COLO829 (cell line): ENCODE data around the gene GOLGA5.
"Not testable (repeated sequence)": the region's sequence is repeated elsewhere in the genome, so short reads cannot be mapped to it uniquely, and the experiment has no call there.

Experiments
- DNase-seq: peaks from one replicate; pipeline ENCODE4 v3.0.0; 2012; ENCODE audit warnings: low spot score

The GOLGA5 gene

GRCh38 chr14:92832137-92832700, 38.1 kb downstream of the GOLGA5 start:
- no peak for DNase-seq

DNA sequence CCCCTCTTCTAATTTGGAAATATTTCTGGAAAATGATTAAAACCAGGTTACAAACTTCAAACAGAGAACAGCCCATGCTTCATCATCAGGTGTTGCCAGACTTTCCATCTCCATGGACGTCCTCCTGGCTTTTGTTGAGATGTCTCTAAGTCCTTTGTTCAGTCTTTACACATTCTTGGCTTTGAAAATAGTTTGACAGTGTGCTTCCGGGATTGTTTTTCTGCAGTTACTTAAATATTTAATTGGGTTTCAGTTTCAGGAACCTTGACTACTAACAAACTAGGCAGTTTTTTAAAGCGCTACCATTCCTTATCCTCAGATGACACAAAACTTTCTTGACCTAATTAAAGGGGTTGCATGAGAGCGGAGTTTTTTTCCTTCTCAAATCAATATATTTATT, 47.8 kb downstream of the GOLGA5 start:
- DNase-seq = no peak

GRCh38 chr14:92844204-92844603, 50.1 kb downstream of the GOLGA5 start:
- no peak for DNase-seq

GRCh38 chr14:92846162-92846897, 52.2 kb downstream of the GOLGA5 start:
- DNase-seq = peak; percentile 62

- DNase-seq = no peak
Observed at GRCh38 chr14:92847278-92847677, 53.2 kb downstream of the GOLGA5 start.

- no peak for DNase-seq
Observed at GRCh38 chr14:92847749-92848148, 53.6 kb downstream of the GOLGA5 start.

DNA sequence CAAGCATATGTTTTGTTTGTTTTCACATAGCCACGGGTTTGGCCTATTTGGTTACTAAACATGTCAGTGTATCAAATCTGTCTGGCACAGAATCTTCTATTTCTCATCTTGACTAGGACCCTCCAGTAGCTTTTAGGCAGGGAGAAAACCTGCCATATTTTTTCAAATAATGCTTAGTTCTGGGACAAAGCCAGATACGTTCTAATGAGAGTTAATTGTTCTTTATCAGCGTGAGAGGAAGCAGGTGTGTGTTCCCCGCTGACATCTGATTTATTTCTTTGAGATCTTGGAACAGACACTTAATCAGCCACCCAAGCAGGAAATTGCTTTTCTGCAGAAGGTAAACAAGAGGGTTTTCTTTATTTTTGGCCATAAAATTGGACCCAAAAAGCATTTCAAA, 54.8 kb downstream of the GOLGA5 start:
- DNase-seq = no peak

GRCh38 chr14:92850492-92850891, 56.4 kb downstream of the GOLGA5 start:
- no peak for DNase-seq

DNA sequence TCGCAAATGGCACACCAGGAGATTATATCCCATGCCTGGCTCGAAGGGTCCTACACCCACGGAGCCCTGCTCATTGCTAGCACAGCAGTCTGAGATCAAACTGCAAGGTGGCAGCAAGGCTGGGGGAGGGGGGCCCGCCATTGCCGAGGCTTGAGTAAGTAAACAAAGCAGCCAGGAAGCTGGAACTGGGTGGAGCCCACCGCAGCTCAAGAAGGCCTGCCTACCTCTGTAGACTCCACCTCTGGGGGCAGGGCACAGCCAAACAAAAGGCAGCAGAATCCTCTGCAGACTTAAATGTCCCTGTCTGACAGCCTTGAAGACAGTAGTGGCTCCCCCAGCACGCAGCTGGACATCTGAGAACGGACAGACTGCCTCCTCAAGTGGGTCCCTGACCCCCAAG, 59.0 kb downstream of the GOLGA5 start:
- DNase-seq = not testable (repeated sequence)

DNA sequence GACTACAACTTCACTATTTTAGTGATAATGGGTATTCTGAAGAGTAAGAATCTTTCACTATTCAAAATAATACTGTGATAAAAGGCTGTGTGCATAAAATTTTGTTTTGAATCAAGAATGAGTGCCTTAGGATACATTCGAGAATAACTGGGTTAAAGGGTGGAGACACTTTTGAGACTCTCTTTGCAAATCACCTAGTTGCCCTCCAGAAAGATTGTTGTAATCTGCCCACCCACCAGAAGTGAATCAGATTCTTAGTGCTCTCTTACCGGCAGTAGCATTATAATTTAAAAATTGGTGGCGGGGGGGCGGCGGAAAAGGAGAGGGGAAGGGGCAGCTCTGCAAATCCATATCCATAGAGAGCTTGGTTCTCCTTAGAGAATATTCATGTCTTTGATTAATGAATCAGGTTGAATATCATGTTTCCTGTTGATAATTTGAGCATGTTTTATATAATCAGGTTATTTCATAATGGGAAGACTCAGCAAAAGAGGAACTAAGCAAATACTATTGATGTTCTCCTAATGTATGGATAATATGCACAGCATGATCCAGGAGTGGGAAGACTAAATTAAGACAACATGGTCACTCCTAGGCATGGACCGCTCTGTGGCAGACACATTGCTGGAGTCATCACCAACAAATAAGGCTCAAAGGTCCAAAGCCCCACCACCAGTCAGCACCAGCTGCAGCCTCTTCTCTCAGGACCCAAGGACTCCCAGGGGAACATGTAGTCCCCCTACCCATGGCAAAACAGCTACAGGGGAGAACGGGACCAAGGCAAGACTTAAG, 66.1 kb downstream of the GOLGA5 start:
- no peak for DNase-seq

- no peak for DNase-seq
Observed at GRCh38 chr14:92861856-92862745, 68.0 kb downstream of the GOLGA5 start.

DNA sequence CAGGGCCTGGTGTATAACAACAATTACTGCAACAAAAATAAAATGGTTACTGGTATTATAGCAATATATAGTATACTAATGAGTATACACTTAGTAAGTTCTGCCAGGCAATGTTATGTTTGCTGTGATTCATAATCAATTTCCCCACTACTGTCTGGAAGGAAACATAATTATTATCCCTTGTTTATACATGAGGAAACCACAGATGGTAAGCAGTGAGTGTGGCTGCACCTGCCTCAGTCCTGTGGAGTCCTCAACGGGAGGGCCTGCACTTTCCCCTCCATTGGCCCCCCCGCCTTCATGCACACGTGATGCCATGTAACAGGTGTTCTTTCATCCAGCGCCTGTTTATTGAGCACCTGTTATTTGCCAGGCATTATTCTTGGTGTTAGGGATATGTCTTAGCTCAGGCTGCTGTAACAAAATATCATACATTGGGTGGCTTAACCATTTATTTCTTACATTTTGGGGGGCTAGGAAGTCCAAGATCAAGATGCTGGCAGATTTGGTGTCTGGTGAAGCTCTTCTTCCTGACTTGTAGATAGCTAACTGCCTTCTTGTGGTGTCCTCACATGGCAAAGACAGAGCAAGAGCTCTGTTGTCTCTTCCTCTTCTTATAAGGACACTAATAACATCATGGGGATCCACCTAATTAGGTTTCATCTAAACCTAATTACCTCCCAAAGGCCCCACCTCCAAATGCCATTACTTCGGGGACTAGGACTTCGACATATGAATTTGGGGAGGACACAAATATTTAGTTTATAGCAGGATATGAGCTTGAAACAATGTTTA, 69.4 kb downstream of the GOLGA5 start:
- DNase-seq = no peak

DNA sequence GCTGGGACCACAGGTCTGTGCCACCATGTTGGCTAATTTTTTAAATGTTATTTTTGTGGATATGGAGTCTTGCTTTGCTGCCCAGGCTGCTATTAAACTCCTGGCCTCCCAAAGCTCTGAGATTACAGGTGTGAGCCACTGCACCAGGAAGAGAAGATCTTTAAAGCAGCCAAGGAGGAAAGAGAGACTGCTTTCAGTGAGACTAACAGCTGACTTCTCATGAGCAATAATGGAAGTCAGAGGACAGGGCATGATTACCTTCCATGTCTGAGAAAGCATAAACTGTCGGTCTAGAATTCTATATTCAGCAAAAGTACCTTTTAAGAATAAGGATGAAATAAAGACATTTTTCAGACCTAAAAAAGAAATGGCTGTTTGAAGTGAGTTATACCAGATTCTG, 71.6 kb downstream of the GOLGA5 start:
- no peak for DNase-seq

DNA sequence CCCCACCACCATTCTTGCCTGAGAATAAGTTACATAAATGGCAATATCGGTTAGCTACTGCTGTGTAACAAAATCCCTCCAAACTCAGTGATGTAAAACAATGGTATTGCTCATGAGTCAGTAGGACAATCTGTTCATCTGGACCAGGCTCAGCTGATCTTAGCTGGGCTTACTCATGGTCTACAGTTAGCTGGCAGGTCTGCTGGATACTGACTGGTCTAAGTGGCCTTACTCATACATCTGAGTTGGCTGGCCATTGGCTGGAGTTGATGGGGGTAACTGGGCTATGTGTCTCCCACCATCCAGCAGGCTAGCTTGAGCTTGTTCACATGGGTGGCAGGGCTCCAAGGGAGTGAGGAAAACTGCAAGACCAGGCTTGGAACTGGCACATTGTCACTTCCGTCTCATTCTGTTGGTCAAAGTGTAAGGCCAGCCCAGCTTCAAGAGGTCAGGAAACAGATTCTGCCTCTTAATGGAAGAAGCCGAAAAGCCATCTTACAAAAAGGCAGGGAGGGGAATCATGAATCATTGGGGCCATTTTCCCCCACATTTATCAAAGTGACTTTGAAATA, 72.2 kb downstream of the GOLGA5 start:
- no peak for DNase-seq

DNA sequence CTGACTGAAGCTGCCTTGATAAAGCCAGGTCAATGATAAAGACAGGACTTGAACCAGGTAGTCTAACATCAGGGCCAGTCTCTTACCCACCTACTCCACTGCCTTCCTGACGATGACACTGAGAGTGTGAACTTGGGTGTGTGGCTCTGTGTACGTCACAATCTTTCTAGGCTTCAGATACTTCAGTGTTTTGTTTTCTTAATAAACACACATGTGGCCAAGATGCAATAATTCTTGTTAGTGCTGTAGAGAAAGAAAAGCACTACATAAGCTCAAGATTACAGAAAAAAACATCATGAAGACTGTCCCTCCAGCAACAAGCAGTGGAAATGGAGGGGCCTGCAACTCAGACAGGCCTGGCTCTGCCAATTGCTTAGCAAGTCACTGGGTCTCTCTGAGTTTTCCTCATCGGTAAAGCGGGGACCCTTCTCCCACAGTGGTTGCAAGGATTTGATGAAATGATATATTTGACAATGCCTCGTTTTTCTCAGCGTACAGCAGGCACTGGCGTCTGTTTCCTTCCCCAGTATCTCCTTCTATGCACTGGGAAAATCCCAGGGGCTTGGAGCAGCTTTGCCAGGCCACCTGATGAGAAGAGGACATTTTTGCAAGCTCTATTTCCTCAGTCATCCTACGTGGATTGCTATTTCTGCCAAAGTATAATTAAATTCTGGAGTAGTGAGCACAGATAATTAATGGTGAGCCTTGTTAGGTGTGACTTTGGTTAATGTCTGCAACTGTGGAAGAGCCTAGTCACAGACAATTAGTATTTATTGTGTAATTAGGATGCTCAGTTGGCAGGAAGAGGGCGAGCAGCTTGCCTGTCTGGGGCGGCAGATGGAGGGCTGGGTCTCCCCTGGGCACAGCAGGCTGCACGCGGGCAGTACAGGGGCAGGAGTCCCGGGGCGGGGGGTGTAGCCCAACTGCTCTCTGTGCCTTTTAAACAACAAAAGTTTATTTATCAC, 73.1 kb downstream of the GOLGA5 start:
- DNase-seq = no peak

- DNase-seq = no peak
Observed at GRCh38 chr14:92874962-92875661, 81.0 kb downstream of the GOLGA5 start.

DNA sequence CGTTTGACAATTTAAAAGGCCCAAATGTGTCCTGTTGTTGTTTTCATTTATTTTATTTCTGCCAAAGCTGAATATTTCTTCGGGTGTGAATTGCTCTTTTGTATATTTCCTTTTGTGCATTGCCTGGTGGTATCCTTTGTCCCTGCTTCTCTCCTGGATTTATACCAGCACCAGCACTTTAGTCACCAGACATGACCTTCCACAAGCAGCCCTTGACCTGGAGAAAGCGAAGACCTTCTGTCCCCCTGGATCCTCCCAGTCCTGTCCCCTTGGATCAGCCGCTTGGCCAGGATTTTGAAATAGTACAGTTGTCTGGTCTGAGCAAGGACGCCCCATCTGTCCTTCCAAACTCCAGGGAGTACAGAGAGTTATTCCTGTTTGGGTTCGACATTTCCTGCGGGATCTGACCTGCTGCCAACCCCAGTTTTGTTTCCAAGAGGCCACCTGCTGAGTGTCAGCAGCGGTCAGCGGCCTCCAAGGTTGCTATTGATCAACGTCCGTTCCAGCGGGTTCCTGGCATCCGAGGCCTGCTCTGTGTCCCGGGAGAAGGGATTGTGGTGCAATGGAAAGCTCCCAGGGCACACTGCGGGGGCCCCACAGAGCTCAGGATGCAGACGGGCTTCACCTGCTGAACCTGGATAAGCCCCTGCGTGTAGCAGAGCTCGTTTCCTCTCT, 83.8 kb downstream of the GOLGA5 start:
- DNase-seq = no peak

GRCh38 chr14:92880351-92880750, 86.2 kb downstream of the GOLGA5 start:
- peak; percentile 71 for DNase-seq

GRCh38 chr14:92880851-92881250, 86.7 kb downstream of the GOLGA5 start:
- peak; percentile 29 for DNase-seq
